Peyer's patch (tissue), 4 donors: ENCODE results near the gene RABEPK.

Source experiments
- POLR2A ChIP-seq, 2 donors: fragments of 450-650 bp; IDR thresholded peaks; one replicate each; pipeline ENCODE4 v1.5.1; 2017; ENCODE audit warnings: antibody characterized with exemption in 2 of 2, mild to moderate bottlenecking in 2 of 2, moderate library complexity in 2 of 2
- TF ChIP-seq, protein P1 (sequence below), 6 experiments: fragments of 450-650 bp in 4 of 6; fragments of 200-600 bp in 2 of 6; sonication (generic) in 1 of 6; IDR thresholded peaks; one replicate each; pipeline ENCODE4 v1.5.1; 2017 to 2019; ENCODE audit warnings: antibody characterized with exemption in 6 of 6, mild to moderate bottlenecking in 3 of 6, moderate library complexity in 1 of 6

GRCh38 chr9:125268394-125269013 lies 68.2 kb downstream of the RABEPK start:
- TF ChIP-seq, protein P1, sequence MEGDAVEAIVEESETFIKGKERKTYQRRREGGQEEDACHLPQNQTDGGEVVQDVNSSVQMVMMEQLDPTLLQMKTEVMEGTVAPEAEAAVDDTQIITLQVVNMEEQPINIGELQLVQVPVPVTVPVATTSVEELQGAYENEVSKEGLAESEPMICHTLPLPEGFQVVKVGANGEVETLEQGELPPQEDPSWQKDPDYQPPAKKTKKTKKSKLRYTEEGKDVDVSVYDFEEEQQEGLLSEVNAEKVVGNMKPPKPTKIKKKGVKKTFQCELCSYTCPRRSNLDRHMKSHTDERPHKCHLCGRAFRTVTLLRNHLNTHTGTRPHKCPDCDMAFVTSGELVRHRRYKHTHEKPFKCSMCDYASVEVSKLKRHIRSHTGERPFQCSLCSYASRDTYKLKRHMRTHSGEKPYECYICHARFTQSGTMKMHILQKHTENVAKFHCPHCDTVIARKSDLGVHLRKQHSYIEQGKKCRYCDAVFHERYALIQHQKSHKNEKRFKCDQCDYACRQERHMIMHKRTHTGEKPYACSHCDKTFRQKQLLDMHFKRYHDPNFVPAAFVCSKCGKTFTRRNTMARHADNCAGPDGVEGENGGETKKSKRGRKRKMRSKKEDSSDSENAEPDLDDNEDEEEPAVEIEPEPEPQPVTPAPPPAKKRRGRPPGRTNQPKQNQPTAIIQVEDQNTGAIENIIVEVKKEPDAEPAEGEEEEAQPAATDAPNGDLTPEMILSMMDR (IDR thresholded peaks at IDR 0.05) = no peak
- TF ChIP-seq POLR2A (IDR thresholded peaks at IDR 0.05) = no peak
